OCI-LY3 (cell line): Measurements from ENCODE around the gene LYG1.

Experiments used
- EZH2phosphoT487 ChIP-seq: fragments of 200-600 bp; shearing (Covaris generic); IDR thresholded peaks from 2 replicates; pipeline ENCODE4 v1.6.1; 2018; ENCODE audit warnings: antibody characterized with exemption, mixed run types, low read depth
- TF ChIP-seq, protein P1 (sequence below): fragments of 200-600, 300-600 bp; sonication (generic); IDR thresholded peaks from 2 replicates; pipeline ENCODE4 v1.5.1; 2014; ENCODE audit warnings: antibody characterized with exemption, low read length, low read depth

DNA sequence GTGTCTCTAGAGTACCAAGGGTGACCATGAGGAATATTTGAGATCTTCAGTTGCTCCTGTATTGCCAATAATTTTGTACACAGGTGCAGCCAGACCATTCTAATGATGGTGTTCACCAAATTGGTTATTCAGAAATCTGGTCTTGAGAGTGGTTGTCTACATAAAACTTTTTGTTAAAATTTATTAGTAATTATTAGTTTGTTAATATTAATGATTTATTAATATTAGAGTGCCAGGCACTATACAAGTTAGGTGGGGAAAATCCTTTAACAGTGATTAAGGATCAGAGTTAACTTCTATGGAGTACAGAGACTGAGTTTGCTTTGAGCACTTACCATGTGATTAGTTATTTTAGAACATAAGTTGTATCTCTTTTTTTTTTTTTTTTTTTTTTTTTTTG, 45.2 kb upstream of the LYG1 start:
- TF ChIP-seq, protein P1, sequence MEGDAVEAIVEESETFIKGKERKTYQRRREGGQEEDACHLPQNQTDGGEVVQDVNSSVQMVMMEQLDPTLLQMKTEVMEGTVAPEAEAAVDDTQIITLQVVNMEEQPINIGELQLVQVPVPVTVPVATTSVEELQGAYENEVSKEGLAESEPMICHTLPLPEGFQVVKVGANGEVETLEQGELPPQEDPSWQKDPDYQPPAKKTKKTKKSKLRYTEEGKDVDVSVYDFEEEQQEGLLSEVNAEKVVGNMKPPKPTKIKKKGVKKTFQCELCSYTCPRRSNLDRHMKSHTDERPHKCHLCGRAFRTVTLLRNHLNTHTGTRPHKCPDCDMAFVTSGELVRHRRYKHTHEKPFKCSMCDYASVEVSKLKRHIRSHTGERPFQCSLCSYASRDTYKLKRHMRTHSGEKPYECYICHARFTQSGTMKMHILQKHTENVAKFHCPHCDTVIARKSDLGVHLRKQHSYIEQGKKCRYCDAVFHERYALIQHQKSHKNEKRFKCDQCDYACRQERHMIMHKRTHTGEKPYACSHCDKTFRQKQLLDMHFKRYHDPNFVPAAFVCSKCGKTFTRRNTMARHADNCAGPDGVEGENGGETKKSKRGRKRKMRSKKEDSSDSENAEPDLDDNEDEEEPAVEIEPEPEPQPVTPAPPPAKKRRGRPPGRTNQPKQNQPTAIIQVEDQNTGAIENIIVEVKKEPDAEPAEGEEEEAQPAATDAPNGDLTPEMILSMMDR, result no peak
- TF ChIP-seq EZH2phosphoT487, result no peak
